Upper lobe of left lung (tissue), 4 donors: ENCODE results near the gene OTUD1.

Source experiments
- CTCF ChIP-seq, 6 experiments: fragments of 450-650 bp in 4 of 6; fragments of 200-600 bp in 2 of 6; sonication (generic) in 2 of 6; IDR thresholded peaks; one replicate each; pipeline ENCODE4 v1.5.1; 2016 to 2019; ENCODE audit warnings: antibody characterized with exemption in 6 of 6
- POLR2A ChIP-seq, 4 donors: fragments of 450-650 bp; IDR thresholded peaks; one replicate each; pipeline ENCODE4 v1.5.1; 2016 to 2017; ENCODE audit warnings: antibody characterized with exemption in 4 of 4, mild to moderate bottlenecking in 2 of 4
- POLR2AphosphoS5 ChIP-seq, 2 donors: sonication (generic); formaldehyde crosslinking; IDR thresholded peaks; one replicate each; pipeline ENCODE4 v1.5.1; 2017; ENCODE audit warnings: antibody characterized with exemption in 2 of 2

- no peak for TF ChIP-seq CTCF (IDR thresholded peaks at IDR 0.05)
- TF ChIP-seq POLR2A (IDR thresholded peaks at IDR 0.05): no peak
- no peak for TF ChIP-seq POLR2AphosphoS5 (IDR thresholded peaks at IDR 0.05)
Observed at GRCh38 chr10:23459308-23459939, 20.5 kb downstream of the OTUD1 start.
